SJCRH30 (cell line): ENCODE measurements around the gene CLSTN2. TPM values are rescaled to one million over a fixed set of nuclear protein-coding genes. Genes with fewer than 3 reads are reported as not detected.
A peak's percentile ranks its signal among the peaks of the same experiment; 100 is the strongest.

Source experiments
- DNase-seq, 2 experiments: peaks; one replicate each; pipeline ENCODE4 v3.0.0-alpha.2; 2015 to 2020
- H3K27ac ChIP-seq: fragments of 250-450 bp; sonication (Bioruptor Pico); 2 replicates; pipeline ENCODE4 v1.5.1; 2020; ENCODE audit warnings: mild to moderate bottlenecking, moderate library complexity
- H3K27me3 ChIP-seq: fragments of 250-450 bp; sonication (Bioruptor Pico); 2 replicates; pipeline ENCODE4 v1.5.1; 2020; ENCODE audit warnings: mild to moderate bottlenecking, moderate library complexity
- H3K36me3 ChIP-seq: fragments of 250-450 bp; sonication (Bioruptor Pico); 2 replicates; pipeline ENCODE4 v1.5.1; 2020; ENCODE audit warnings: mild to moderate bottlenecking, moderate library complexity
- H3K4me1 ChIP-seq: fragments of 250-450 bp; sonication (Bioruptor Pico); 2 replicates; pipeline ENCODE4 v1.5.1; 2020; ENCODE audit warnings: mild to moderate bottlenecking, moderate library complexity
- H3K4me3 ChIP-seq: fragments of 250-450 bp; sonication (Bioruptor Pico); 2 replicates; pipeline ENCODE4 v1.5.1; 2020; ENCODE audit warnings: mild to moderate bottlenecking, moderate library complexity
- H3K9me3 ChIP-seq: fragments of 250-450 bp; sonication (Bioruptor Pico); replicated peaks from 2 replicates; pipeline ENCODE4 v1.5.1; 2020; ENCODE audit warnings: mild to moderate bottlenecking, moderate library complexity
- total RNA-seq: library from RNA; depleted of rRNA; stranded (reverse); fragments of >200 nt; shearing (Covaris generic); gene quantifications from 2 replicates; pipeline ENCODE4 v1.2.3, GENCODE V29; 2014

The CLSTN2 gene
- total RNA-seq, 1 experiment from 2014 or later, result 10.0 TPM

DNA sequence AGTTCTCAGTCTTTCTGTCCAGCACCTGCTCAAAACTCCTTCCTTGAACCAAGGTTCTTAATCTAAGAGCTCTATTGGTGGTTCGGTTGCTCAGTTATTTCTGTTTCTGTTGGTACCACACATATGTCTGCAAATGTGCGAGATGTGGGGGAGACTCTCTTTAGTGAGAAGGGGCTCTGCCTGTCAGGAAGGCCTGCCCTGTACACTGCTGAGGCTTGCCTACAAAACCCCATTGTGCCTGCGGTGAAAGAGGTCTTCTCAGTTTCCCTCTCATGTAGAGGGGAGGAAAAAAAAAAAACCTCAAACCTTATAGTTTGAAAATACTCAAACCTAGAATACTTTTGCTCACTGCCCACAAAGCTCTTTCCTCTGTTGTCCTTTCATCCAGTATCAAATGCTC lies 142.4 kb downstream of the CLSTN2 start:
- Histone ChIP-seq H3K4me1 (no peaks in the 10 kb centered on the region), H3K36me3 (no peaks in the 10 kb centered on the region), H3K27me3 (no peaks in the 10 kb centered on the region), H3K9me3 (no peaks in the 10 kb centered on the region), H3K27ac (no peak overlapping the region), H3K4me3 (no peak overlapping the region)
- no peak for DNase-seq

DNA sequence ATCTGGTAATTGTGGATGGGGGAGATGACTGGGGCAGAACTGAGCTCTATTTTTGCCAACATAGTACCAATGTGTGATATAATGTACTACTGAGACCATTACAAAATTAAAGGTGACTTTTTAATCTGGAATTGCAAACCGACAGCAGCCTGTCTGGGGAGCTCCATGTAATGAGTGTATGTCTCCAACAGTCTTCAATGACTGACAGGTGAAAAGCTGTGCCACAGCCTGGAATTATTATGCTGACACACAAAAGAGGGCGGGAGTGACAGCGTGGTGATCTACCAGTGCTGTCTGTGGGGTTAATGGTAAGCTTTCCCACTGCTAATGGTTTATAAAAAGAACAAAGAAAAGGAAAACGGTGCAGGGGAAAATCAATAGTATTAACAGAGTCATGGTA lies 143.4 kb downstream of the CLSTN2 start:
- Histone ChIP-seq H3K36me3 (no peaks in the 10 kb centered on the region), H3K9me3 (no peaks in the 10 kb centered on the region), H3K27me3 (no peaks in the 10 kb centered on the region), H3K27ac (no peak overlapping the region), H3K4me1 (no peaks in the 10 kb centered on the region), H3K4me3 (no peak overlapping the region)
- DNase-seq, result no peak

DNA sequence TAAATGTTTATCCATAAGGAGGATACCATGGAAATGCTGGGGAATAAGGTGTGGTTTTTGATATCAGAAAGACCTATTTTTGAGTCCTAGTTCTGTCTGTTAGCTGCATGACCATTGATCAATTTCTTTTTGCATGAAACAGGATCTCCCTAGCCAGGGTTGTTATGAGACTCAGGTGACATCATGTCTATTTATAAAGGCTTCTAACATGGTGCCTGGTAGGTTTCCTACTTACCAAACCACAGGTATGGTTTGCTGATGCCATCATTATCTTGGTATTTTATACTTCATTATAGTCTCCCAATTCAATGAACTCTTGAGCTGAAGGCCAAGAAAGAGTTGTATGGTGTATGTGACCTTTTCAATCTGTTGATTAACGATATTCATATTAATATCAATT lies 144.0 kb downstream of the CLSTN2 start:
- no peak for DNase-seq
- no peaks in the 10 kb centered on the region for H3K4me1 ChIP-seq
- H3K27me3 ChIP-seq, result no peaks in the 10 kb centered on the region
- no peak overlapping the region for H3K27ac ChIP-seq
- no peaks in the 10 kb centered on the region for H3K36me3 ChIP-seq
- H3K4me3 ChIP-seq, result no peak overlapping the region
- H3K9me3 ChIP-seq, result no peaks in the 10 kb centered on the region

DNA sequence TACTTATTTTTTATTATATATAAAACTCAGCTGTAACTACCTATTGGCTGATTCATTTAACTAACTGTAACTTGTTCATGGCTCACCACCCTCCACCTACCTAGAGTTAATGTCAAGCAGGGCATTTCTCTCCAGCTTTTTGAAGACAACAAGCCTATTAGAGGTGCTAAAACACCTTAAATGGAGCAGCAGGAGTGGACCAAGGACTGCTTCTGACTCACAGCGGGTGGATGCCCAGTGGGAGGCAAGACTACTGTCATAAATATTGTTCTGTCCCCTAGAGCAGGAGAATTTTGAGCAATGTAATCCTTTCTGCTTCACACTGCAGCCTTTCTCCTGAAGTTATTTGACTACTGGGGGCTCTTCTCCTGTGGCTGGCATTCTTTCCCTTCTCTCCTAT lies 146.9 kb downstream of the CLSTN2 start:
- H3K4me1 ChIP-seq, result no peaks in the 10 kb centered on the region

DNA sequence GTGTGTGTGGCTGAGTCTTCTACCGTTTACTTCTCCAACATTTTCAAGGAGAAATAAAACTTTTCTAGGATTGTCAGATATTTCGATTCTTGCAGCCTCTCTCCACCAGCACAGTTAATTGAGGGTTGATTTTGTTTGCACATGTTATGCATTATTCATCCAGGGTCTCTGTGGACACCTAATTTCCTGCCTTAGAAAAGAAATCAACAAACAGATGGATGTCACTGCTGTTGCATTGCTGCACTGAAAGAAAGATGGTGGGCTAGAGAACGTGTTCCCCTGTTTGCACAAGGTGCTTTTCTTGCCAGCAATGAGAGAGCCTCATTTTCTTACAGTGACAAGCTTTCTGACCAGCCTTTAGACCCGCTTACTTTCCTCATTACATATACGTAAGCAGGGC lies 150.0 kb downstream of the CLSTN2 start:
- no peak overlapping the region for H3K4me3 ChIP-seq
- no peaks in the 10 kb centered on the region for H3K36me3 ChIP-seq
- no peak for DNase-seq
- H3K4me1 ChIP-seq, result no peaks in the 10 kb centered on the region
- H3K27ac ChIP-seq, result no peak overlapping the region
- no peaks in the 10 kb centered on the region for H3K27me3 ChIP-seq
- no peaks in the 10 kb centered on the region for H3K9me3 ChIP-seq

More for the DNA sequence above, 146.9 kb downstream of the CLSTN2 start:
- H3K4me3 ChIP-seq, result no peak overlapping the region
- no peaks in the 10 kb centered on the region for H3K9me3 ChIP-seq
- DNase-seq, result no peak
- no peaks in the 10 kb centered on the region for H3K27me3 ChIP-seq
- no peak overlapping the region for H3K27ac ChIP-seq
- no peaks in the 10 kb centered on the region for H3K36me3 ChIP-seq

DNA sequence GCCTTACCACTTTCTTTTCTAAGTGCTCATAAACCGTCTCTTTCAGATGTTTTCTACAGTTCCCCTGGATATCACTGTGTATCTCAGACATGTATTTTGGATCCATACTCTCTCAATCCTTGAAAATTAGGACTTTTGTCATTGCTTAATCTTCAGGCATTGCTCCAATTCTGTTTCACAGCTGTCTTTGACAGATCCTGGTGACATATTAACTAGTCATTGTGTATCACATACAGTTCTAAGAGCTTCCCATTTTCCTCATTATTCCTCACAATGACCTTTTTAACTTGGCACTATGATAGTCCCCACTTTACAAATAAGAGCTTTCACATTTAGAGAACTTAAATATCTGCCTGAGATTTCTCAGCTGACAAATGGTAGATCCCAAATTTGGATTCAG lies 151.7 kb downstream of the CLSTN2 start:
- Histone ChIP-seq H3K27me3 (no peaks in the 10 kb centered on the region), H3K36me3 (no peaks in the 10 kb centered on the region), H3K4me3 (no peak overlapping the region), H3K9me3 (no peaks in the 10 kb centered on the region), H3K27ac (no peak overlapping the region), H3K4me1 (no peaks in the 10 kb centered on the region)
- DNase-seq, result no peak

DNA sequence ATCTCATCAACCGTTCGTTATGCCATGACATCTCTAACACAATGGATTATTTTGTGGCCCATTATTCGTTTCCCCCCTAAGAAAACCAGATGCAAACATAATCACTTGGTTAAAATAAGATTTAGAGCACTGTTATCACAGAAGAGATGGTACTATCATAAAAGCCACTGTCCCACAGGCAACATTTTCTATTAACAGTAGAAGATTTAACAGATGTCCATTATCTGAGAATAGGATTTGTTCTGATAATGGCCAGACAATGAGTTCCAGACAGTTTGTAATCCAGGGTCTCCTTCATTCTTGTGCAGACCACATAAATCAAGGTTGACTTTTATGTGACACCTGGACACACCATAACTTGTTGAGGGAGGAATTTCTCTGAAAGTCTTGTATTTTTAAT lies 153.1 kb downstream of the CLSTN2 start:
- Histone ChIP-seq H3K4me1 (no peaks in the 10 kb centered on the region), H3K36me3 (no peaks in the 10 kb centered on the region), H3K27ac (no peak overlapping the region)

DNA sequence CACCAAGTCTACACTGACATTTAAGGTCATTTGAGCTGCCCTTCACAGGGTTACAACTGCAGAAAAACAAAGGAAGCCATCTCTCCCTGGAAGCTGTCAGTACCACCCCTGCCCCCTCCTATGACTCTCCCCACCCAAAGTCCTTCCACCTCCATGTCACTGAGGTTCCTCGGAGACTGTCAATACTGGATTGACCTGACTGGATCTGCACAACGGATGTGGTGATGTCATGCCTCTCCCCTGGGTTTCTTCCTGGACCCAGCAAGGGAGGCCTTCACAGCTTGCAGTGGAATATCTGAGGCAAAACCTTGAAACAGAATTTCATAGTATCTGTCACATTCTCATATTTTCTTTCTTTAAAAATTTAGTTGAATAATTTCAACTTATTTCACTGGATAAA lies 153.5 kb downstream of the CLSTN2 start:
- Histone ChIP-seq H3K4me3 (no peak overlapping the region), H3K27ac (no peak overlapping the region), H3K27me3 (no peaks in the 10 kb centered on the region), H3K36me3 (no peaks in the 10 kb centered on the region), H3K9me3 (no peaks in the 10 kb centered on the region), H3K4me1 (peaks cover 3% of the 10 kb centered on the region)
- DNase-seq, result no peak

More for the DNA sequence above, 153.1 kb downstream of the CLSTN2 start:
- DNase-seq, result no peak
- Histone ChIP-seq H3K27me3 (no peaks in the 10 kb centered on the region), H3K9me3 (no peaks in the 10 kb centered on the region), H3K4me3 (no peak overlapping the region)

DNA sequence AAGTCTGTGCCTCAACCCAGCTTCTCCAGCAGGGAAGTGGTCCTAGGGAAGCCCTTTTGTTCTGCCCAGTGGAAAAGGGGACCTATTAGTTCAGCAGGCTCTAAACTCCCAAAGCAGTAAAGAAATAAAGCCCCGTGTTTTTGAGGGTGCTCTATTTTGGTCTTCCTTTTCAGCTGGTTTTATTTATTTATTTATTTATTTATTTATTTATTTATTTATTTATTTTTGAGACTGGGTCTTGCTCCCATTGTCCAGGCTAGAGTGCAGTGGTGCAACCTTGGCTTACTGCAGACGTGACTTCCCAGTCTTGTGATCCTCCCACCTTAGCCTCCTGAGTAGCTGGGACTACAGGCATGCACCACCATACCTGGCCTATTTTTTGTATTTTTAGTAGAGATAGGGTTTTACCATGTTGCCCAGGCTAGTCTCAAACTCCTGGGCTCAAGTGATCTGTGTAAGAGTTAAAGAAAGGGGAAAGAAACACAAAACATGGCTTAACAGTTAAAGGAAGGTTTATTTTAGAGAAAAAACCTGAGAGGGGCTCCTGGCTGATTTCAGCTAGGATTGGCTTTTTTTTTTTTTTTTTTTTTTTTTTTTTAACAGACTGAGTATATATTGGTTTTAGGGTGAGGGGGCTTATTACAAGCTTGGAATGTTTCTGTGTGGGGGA lies 154.6 kb downstream of the CLSTN2 start:
- no peak overlapping the region for H3K27ac ChIP-seq
- H3K36me3 ChIP-seq, result no peaks in the 10 kb centered on the region
- no peak for DNase-seq
- H3K4me1 ChIP-seq, result peaks cover 10% of the 10 kb centered on the region
- no peaks in the 10 kb centered on the region for H3K9me3 ChIP-seq
- H3K27me3 ChIP-seq, result no peaks in the 10 kb centered on the region
- no peak overlapping the region for H3K4me3 ChIP-seq

DNA sequence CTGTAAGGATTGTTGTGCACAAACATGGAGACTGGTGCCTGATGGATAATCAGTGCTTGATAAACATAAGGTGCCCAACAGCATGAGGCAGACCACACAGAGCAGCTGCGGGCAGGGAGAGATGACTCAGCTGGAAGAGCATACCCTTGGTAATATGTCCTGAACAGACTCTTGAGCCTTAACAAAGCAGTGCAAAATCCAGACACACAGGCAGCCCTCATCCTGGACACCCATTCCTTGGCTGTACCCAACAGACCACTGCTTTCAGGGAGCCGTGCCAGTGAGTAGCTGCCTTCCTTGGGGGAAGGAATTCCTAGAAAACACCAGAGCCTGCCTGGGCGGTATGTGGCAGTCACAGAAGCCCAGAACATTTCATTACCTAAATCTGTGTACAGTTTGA lies 156.2 kb downstream of the CLSTN2 start:
- H3K27ac ChIP-seq, result peak overlapping the region; percentile 23
- H3K36me3 ChIP-seq, result no peaks in the 10 kb centered on the region
- peak; percentile 49 to 54 for DNase-seq
- peaks cover 10% of the 10 kb centered on the region for H3K4me1 ChIP-seq
- no peak overlapping the region for H3K4me3 ChIP-seq
- H3K27me3 ChIP-seq, result no peaks in the 10 kb centered on the region
- no peaks in the 10 kb centered on the region for H3K9me3 ChIP-seq

DNA sequence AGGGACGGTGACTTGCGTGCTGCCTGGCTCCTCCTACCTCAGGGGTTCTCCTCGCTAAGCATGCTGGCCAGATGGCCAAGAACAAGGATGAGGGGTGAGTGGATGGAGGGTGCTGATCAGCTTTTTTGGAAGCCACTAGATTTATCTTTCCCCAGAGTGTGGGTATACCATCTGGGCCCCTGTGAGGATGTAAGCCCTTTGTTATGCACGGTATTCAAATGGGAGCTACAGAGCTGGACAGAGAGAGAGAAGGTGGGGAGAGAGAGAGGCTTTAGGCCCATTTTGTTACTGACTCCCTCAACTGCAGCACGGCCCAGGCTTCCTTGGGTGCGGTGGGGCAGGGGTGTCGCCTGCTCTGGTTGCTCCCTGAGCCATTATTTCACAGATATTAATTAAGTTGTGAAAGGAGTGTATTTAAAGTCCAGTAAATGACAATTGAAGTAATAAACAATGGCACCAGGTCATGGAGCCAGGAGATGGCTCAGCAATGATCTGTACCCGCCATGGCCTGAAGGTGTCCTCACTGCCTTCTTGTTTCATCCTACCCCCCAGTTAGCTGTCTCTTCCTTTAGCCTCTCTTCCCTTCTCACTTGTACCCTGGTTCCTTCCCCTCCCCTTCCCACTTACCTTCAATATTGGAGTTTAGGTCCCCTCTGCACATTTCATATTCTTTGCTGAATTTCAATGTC lies 158.0 kb downstream of the CLSTN2 start:
- no peaks in the 10 kb centered on the region for H3K36me3 ChIP-seq
- no peak overlapping the region for H3K27ac ChIP-seq
- no peak overlapping the region for H3K4me3 ChIP-seq
- DNase-seq, result peak in 1 of 2 experiments; percentile 12
- no peaks in the 10 kb centered on the region for H3K27me3 ChIP-seq
- H3K9me3 ChIP-seq, result no peaks in the 10 kb centered on the region
- H3K4me1 ChIP-seq, result peaks cover 10% of the 10 kb centered on the region

DNA sequence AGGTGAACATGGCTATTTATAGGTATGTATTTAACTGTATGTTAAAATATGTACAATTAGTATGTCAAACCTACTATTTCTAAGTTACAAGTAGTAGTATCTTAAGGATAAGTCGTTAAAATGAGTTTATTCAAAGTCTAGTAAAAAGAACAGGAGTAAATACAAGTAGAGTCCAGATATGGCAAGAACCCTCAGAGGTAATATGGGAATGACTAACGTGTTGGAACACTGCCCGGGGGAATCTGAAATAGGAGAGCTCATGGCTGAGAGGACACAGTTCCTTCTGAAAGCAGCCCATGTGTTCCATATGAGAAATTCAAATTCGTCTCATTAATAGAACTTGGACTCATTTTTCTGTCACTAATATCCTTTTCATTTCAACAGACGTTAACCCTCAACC lies 158.8 kb downstream of the CLSTN2 start:
- Histone ChIP-seq H3K27me3 (no peaks in the 10 kb centered on the region), H3K4me1 (peaks cover 10% of the 10 kb centered on the region), H3K27ac (peak overlapping the region; percentile 34), H3K36me3 (no peaks in the 10 kb centered on the region), H3K4me3 (0 out of 2 replicates have a peak overlapping the region, but pooled peaks have one; percentile 6), H3K9me3 (no peaks in the 10 kb centered on the region)
- peak; percentile 73 to 85 for DNase-seq

DNA sequence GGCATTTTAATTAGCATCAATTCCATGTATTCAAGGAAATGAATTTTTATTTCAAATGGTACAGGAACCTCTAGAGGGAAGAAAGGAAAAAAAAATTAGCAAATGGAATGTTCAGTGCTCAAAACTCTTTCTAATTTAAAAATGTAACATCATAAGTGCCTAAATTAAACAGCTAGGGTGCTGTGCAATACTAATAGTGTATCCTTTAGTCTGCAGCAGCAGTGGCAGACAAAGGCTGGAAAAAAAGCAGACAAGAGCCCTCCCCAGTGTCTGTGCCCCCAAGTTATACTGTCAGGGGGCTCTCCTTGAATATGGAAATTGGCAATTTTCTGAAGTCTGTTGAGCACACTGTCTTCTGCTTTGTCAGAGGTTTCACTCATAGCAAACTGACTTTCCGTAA lies 159.5 kb downstream of the CLSTN2 start:
- H3K36me3 ChIP-seq, result no peaks in the 10 kb centered on the region

DNA sequence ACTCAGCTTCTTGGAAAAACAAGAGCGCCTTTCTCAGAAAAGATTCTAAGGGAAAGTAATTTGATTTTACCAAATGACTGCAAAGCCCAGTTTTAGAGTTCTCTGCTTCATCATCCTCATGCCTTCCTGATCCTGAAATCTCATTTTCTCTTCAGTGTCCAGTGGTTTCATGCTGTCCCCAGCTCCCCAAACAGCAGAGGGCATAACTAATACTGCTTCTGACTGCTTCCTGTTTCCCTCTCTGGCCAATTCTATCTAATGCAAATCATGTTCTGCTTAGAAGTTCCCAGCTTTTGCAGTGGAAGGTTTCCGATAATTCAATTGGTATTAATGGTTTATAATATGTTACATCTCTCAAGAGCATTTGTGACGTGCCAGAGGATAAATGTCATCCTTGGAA lies 161.1 kb downstream of the CLSTN2 start:
- no peaks in the 10 kb centered on the region for H3K36me3 ChIP-seq
- no peak for DNase-seq
- no peaks in the 10 kb centered on the region for H3K9me3 ChIP-seq

More for the DNA sequence above, 159.5 kb downstream of the CLSTN2 start:
- no peaks in the 10 kb centered on the region for H3K9me3 ChIP-seq
- H3K27ac ChIP-seq, result no peak overlapping the region
- H3K27me3 ChIP-seq, result no peaks in the 10 kb centered on the region
- no peak overlapping the region for H3K4me3 ChIP-seq
- peaks cover 10% of the 10 kb centered on the region for H3K4me1 ChIP-seq
- DNase-seq, result no peak

DNA sequence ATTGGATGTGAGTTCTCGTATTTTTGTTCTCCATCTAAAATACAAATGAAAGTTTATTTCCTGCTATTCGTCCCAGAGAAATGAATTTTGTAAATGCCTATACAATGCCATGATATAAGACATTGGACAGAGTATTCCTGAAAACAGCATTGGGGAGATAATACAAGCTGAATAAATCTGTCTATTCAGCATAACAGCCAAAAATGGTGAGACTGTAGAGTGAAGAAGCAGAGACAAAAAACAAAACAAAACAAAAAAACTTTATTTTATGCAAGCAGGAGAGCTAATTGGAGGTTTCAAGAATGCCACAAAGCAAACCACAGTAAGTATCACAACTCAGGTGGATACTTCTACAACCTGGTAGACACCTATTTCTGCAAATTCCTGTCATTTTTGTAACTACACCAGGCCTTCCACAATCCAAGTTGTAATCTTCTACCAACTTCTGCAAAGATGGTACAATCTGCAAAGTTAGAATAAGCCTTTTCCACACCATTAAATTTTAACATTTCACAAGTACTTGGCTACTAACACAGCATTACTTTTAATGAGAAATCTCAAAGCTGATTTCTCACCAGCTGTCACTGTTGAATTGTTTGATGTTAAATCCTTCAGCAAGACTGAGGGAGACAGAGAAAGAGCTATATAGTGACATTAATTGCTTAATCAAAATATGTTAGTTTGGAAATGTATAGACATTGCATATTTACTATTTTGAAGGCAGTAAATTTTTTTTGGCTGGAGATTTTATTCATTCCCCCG lies 163.1 kb downstream of the CLSTN2 start:
- no peak overlapping the region for H3K4me3 ChIP-seq
- peaks cover 10% of the 10 kb centered on the region for H3K4me1 ChIP-seq
- no peaks in the 10 kb centered on the region for H3K27me3 ChIP-seq
- no peak overlapping the region for H3K27ac ChIP-seq
- H3K9me3 ChIP-seq, result no peaks in the 10 kb centered on the region
- no peaks in the 10 kb centered on the region for H3K36me3 ChIP-seq
- DNase-seq, result no peak

More for the DNA sequence above, 161.1 kb downstream of the CLSTN2 start:
- Histone ChIP-seq H3K4me3 (no peak overlapping the region), H3K27me3 (no peaks in the 10 kb centered on the region), H3K27ac (no peak overlapping the region), H3K4me1 (peaks cover 10% of the 10 kb centered on the region)
